HG03039 (cell line): Measurements from ENCODE around the gene FIBCD1.

Experiments used
- ATAC-seq: cut with Tn5 transposase; IDR thresholded peaks from one replicate; pipeline ENCODE4 v1.9.1; 2021; ENCODE audit warnings: mild to moderate bottlenecking, moderate library complexity; ENCODE audit not compliant: unreplicated experiment

FIBCD1 gene

DNA sequence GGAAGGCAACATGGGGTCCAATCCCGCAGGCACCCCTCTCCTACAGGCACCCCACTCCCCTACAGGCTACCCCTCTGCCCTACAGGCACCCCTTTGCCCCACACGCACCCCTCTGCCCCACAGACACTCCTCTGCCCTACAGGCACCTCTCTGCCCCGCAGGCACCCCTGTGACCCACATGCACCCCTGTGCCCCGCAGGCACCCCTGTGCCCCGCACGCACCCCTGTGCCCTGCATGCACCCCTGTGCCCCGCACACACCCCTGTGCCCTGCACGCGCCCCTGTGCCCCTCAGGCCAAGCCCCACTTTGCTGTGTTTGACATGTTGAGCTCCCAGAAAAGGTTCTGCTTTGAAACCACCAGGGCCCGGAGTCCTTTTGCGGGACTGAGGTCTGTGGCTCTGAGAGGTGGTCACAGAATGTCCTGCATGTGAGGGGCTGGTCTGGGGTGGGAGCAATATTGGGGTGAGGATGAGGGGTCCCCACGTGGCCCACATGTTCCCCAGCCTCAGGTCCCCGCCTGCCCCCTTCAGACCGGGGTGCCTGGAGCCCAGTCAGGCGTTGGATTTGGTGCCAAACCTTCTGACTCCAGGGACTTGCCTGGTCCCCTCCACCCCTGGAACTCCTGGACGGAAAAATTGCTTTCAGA lies 41.8 kb downstream of the FIBCD1 start:
- ATAC-seq: no peak

DNA sequence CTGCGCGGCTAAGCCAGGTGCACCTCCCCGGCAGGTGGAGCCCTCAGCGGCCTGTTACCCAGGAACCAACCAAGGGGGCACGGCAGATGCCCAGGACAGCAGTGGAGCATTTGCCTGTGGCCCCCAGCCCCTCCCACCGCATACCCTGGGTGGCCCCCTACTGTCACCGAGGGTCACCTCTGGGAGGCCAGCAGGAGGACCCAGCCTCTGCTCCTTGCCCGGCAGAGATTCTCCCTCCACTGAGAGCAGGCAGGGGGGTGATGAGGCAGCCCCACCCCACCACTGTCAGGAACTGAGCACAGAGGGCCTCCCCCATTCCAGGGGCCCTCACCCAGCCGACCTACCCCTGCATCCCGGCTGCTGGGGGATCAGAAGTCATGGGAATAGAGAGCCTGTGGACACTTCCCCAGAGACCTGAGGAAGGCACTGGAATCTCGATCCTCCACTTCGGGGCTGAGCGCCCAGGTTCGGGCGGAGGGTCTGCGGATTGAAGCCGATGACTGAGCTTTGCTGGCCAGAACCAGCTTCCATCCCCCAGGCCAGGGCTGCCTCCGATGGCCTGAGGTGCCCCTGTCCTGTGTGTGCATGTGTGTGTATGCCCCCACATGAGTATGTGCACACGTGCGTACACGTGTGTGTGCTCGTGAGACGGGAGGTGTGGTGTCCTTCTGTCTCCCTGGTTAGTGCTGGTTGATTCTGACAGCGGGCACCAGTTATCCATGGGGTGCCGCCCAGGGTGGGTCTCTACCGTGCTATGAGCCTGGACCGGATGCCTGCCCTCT lies 42.6 kb downstream of the FIBCD1 start, which contains the start of gene QRFP:
Gene QRFP (minus strand): TSS at position 580 of the 782 bp plus-strand sequence. CDS start 2,974 bp downstream, outside the sequence.
- no peak for ATAC-seq

DNA sequence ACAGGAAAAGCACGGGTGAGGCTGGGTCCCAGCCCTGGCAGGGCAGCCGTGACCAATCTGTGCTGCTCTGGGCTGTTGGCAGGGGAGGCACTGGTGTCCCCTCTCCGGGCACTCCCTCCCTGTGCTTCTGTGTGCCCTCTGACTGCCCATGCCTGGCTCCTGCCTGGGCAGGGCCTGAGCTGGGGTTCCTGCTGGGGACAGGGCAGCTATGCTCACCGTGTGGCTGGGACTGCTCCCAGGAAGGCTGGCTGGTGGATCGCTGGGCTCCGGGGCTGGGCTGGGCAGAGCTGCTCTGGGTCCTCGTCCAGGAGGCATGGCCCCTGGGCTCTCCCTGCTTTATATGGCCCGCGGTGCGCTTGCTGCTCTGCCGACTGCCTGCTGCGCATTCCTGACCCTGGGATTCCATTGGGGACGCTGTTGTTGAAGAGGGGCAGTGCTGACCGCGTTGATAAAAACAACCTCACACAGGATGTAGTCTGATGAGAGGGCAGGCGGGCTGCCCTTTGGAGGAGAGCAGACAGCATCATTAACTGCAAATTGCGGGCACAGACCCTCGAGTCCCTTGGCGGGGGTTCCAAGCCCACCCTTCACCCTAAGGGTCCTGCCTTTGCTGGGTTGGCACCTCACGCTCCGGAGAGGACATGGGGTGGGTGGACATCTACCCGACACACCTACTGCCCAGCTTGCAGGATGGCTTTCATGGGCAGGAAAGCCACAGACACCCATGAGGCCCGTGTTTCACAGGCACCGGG lies 43.4 kb downstream of the FIBCD1 start:
- ATAC-seq: no peak

DNA sequence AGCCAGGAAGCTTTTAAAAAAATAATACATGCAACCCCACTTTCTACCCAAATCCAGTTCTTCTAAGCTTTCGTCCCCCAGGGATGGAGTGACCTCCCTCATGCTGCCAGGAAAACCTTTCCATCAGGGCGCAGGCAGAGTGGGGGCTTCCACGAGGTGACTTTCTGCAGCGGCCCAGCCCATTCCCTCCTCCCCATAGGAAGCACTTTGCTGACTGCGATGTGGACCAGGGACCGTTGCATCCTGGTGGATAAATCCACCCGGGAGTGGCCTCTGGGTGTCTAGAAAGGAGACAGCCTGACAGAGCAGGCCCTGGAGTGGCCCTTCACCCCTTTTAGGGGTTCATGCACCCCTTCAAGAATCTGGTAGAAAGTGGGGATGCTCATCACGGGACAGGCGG lies 44.0 kb downstream of the FIBCD1 start:
- ATAC-seq: no peak

DNA sequence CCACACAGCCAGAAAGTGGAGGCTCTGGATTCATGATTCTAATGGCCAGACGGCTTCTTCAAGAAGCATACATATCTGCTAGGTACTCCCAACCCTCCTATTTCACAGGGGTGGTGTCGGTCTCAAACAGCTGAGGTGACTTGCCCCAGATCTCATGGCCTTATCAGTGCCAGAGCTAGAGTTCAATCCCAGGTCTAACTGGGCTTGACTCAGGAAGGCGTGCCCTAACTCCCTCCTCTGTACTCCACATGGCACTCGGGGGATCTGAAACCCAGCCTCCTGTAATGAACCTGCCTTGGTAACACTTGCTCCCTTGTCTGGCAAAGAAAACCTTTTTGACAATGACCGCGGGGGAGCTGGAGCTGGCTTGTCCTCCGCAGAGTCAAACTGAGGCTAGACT lies 44.5 kb downstream of the FIBCD1 start:
- ATAC-seq: no peak

DNA sequence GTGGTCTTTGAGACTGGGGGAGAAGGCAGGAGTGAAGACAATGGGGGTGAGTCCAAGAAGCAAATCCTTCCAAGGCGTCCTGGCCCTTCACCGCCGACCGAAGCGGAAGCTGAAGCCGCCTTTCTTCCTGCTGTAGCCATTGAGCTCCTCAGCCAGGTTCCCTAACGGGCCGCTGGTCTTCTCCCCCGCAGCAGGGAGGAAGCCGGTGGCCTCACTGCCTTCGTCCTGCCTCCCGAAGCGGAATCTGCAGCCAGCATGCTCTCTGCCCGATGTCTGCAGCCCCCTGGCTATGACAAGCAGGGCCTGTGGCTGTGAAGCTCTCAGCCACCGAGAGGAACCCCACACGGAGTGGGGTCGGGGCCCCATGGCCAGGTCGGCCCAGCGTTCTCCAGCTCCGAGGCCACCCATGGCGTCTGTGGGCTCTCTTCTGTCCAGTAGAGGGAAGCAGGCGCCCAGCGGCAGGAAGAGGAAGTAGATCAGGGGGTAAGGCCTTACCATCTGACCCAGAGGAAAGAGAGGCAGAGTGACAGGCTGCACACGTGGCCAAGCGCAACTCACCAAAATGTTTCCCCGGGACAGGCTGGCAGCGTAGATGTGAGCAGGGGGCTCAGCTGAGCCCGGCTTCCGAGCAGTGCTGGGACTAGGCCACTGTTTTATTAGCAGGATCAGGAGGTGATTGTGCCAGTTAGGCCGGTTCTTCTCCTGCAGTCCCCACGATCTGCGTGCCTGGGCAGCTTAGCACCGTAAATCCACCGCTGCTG lies 45.5 kb downstream of the FIBCD1 start:
- ATAC-seq: no peak

DNA sequence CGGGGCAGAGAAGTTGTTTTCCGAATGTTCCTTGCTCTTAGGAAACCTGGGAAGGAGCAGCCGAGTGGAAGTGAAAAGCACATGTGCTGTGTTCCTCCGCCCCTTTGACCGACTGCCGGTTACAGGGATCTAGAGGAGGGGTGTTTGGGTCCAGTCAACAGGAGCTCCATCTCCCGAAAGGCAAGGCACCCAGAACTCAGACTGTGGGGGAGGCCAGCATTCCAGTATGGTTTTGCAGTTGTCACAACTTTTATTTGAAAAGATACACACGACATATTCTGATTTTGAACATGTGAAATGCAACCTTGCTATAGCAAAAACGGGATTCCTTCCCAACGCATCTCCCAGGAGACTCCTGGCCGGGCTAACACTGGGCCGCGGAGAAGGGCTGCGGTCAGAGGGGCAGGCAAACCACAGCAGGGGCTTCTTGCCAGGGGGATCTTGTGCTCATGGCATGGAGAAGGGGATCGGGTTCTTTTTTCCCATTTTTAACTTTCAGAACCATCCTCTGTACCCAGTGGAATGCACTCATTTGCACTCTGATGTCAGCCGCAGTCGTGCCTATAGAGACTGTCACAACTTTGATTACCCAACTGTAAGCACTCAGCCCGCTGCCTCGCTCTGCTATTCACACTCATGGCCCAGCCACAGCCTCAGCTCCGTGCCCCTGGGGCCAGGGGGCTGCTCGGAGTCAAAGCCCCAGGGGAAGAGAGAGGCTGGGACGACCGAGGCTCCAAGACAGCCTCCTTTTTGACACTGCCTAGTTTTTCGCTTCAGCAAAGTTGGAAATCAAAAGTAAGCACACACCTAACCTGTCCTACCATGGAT lies 46.4 kb downstream of the FIBCD1 start:
- ATAC-seq: no peak

DNA sequence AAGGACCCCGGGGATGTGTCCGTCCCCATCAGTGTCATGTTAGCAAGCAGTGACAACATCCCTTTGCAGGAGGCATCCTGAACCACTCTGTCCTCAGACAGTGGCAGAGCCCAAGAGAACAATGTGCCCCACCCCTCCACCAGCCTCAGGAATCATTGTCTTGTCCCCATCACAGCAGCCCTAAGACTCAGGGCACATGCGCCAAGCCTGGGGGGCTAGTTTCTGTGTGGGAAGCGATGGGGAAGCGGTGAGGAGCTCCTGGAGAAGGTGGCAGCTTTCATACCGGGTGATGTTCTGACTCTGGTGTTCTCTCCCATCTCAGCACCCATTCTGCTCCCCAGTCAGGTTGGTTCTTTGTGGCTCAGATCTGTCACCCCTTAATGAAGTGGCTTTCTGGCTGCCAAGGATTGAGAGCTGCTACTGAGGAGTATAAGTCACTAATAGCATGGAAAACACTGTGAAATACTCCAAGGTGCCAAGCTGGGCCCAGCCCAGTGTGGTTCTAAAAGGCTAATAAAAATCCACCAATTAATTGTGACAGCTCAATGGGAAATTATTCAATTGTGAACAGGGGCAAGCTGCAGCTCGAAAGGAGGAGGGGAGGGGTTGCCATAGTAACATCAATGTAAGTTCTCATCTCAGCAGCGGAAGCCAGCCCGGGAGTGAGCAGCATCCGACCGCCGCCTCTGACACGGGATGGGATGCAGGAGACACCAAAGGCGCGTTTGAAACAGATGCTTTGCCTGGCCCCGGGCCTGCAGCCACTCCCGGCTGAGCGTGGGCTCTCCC lies 47.2 kb downstream of the FIBCD1 start:
- no peak for ATAC-seq

DNA sequence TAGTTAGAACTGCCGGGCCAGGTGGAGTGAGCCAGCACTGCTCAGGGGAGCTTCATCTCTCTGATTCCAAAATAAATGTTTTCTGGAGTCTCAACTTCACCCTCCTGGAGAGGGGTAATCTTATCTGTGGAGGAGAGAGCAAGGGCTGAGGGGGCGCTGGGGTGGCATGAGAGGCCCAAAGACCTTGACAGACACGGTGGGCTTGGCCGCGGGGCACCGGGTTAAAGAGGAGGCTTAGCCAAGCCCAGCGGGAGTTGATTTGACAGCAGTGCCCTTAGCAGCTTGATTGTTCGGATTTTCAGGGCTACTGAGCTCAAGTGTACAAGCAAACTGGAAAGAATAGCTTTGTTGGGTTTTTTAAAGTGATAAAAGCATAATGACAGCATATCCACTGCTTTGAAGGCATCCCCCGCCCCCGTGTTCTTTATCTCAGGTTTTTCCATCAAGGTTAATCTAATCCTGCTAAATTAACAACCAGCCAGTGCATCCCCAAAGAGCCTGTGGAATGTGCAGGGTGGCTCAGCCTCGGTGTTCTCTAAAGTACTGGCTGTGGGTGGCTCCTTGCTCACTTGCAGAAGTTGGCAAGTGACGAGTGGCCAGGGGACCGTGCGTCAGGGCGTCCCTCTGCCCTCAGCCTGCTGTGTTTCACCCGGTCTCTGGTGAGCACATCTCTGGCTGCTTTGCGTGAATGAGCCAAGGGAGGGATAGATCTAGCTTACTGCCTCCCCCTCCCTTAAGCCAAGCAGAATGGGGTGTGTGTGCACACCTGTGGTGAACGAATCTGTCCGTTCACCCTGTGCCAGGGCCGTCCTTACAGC lies 48.0 kb downstream of the FIBCD1 start:
- ATAC-seq: no peak

DNA sequence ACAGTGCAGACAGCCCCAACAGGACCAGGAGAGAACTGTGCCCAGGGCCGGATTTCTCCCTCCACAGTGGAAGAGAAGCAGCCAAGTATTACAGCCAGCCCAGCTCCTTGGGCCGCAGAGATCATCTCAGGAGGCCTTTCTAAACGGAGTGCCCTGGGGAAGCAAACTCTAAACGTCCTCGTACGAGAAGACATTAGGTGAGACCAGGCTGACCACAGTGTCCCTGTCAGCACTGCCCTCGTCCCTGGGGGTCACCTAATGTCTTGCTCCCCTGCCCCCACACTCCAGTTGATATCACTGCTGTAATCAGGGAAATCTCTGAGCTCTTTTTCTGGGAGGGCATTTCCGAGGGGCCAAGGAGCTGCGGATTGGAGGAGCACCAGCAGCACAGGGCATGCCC lies 48.9 kb downstream of the FIBCD1 start:
- ATAC-seq: no peak

DNA sequence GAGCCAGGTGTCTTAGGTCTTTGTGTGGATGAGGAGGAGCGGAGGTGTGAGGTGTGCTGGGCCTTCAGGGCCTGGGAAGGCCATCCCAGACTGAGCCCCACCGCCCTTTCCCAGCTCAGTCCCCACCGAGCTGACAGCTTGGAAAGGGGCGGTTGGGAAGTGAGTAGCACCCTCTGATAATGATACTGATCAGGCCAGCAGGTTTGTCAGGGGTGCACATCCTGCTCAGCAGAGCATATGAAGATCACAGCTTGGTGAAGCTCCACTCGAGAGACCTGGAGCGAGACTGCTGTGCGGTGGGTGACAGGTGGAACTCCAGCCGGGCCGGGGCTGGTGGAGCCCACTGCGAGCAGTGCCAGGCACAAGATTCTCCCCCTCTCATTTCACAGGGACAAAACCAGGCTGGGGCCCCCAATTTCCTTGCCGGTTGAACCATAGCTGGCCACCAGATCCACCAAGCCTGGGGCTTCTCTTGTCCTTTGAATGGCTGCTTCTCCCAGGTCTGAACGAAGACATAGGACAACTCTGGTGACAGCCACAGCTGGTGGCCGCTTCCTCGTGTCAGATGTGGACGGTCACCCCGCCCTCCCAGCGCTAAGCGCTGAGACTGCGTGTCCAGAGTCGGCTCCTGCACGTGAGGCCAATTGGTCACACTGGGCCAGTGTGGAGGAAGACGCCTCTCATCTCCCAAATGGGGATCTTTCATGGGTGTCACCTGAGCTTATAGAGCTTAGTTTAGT lies 50.7 kb downstream of the FIBCD1 start:
- no peak for ATAC-seq

DNA sequence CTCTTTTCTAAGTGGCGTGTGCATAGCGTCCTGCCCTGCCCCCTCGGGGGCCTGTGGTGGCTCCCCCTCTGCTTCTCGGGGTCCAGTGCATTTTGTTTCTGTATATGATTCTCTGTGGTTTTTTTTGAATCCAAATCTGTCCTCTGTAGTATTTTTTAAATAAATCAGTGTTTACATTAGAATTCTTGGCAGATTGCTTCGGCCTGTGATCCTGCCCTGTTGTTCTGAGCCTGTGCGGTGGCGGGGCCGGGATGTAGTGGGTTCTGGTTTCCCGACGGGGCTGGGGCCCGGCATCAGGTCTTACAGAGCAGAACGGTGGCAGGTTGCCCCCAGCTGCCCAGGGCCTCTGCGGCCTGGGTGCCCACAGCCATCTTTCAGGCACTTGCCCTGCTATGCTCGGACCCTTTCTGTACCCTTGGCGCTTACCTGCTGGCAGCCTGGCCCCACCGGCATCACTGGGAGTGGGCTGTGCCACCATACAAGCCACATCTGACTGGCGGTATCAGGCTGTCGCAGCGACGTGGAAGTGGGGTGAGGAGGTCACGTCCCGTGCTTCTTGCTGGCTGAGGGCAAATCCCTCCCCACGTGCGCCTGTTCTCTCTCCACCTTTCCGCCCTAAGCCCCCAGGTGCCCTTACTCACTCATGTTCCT lies 51.4 kb downstream of the FIBCD1 start:
- no peak for ATAC-seq

DNA sequence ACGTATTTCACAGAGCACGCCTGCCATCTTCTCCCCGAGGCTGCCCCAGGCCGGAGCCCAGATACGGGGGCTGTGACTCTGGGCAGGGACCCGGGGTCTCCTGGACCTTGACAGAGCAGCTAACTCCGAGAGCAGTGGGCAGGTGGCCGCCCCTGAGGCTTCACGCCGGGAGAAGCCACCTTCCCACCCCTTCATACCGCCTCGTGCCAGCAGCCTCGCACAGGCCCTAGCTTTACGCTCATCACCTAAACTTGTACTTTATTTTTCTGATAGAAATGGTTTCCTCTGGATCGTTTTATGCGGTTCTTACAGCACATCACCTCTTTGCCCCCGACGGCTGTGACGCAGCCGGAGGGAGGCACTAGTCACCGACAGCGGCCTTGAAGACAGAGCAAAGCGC lies 52.1 kb downstream of the FIBCD1 start:
- ATAC-seq: no peak

DNA sequence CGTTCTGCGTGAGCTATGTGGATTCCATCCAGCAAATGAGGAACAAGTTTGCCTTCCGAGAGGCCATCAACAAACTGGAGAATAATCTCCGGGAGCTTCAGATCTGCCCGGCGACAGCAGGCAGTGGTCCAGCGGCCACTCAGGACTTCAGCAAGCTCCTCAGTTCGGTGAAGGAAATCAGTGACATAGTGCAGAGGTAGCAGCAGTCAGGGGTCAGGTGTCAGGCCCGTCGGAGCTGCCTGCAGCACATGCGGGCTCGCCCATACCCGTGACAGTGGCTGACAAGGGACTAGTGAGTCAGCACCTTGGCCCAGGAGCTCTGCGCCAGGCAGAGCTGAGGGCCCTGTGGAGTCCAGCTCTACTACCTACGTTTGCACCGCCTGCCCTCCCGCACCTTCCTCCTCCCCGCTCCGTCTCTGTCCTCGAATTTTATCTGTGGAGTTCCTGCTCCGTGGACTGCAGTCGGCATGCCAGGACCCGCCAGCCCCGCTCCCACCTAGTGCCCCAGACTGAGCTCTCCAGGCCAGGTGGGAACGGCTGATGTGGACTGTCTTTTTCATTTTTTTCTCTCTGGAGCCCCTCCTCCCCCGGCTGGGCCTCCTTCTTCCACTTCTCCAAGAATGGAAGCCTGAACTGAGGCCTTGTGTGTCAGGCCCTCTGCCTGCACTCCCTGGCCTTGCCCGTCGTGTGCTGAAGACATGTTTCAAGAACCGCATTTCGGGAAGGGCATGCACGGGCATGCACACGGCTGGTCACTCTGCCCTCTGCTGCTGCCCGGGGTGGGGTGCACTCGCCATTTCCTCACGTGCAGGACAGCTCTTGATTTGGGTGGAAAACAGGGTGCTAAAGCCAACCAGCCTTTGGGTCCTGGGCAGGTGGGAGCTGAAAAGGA lies 53.3 kb downstream of the FIBCD1 start:
- no peak for ATAC-seq

DNA sequence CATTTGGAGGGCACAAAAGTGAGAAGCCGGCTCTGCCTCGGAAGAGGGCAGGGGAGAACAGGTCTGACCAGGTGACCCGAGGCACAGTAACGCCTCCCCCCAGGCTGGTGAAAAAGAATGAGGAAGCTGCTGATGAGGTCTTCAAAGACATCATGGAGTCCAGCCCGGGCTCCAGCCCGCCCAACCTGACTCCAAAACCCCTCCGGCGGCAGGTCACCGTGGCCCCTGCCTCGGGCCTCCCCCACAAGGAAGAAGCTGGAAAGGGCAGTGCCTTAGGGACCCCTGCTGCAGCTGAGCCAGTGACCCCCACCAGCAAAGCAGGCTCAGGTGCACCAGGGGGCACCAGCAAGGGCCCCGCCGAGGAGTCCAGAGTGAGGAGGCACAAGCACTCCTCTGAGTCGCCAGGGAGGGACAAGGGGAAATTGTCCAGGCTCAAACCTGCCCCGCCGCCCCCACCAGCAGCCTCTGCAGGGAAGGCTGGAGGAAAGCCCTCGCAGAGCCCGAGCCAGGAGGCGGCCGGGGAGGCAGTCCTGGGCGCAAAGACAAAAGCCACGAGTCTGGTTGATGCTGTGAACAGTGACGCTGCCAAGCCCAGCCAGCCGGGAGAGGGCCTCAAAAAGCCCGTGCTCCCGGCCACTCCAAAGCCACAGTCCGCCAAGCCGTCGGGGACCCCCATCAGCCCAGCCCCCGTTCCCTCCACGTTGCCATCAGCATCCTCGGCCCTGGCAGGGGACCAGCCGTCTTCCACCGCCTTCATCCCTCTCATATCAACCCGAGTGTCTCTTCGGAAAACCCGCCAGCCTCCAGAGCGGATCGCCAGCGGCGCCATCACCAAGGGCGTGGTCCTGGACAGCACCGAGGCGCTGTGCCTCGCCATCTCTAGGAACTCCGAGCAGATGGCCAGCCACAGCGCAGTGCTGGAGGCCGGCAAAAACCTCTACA lies 54.2 kb downstream of the FIBCD1 start:
- no peak for ATAC-seq
